ENCODE results near the gene CROCC.

DNA sequence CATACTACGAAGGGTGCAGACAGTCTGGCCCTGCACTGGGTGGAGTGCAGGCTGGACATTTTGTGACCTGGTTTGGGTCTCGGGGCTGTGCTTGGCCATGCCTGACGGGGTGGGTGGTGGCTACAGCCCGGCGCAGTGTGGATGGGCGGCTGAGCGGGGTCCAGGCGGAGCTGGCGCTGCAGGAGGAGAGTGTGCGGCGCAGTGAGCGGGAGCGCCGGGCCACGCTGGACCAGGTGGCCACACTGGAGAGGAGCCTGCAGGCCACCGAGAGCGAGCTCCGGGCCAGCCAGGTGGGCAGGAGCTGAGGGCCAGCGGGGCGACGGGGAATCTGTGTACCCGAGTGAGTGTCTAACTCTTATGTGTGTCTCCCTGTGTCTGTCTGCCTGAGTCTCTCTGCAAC is 44.6 kb downstream of the CROCC start:
- TF ChIP-seq, protein P1, sequence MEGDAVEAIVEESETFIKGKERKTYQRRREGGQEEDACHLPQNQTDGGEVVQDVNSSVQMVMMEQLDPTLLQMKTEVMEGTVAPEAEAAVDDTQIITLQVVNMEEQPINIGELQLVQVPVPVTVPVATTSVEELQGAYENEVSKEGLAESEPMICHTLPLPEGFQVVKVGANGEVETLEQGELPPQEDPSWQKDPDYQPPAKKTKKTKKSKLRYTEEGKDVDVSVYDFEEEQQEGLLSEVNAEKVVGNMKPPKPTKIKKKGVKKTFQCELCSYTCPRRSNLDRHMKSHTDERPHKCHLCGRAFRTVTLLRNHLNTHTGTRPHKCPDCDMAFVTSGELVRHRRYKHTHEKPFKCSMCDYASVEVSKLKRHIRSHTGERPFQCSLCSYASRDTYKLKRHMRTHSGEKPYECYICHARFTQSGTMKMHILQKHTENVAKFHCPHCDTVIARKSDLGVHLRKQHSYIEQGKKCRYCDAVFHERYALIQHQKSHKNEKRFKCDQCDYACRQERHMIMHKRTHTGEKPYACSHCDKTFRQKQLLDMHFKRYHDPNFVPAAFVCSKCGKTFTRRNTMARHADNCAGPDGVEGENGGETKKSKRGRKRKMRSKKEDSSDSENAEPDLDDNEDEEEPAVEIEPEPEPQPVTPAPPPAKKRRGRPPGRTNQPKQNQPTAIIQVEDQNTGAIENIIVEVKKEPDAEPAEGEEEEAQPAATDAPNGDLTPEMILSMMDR (IDR thresholded peaks at IDR 0.05): no peak
- no peak for TF ChIP-seq POLR2A (IDR thresholded peaks at IDR 0.05)

Measured in lower leg skin (tissue), 3 donors.